GM19438 (cell line): ENCODE data around the gene C17orf114.

Experiments used
- ATAC-seq: cut with Tn5 transposase; IDR thresholded peaks from one replicate; pipeline ENCODE4 v1.9.1; 2021; ENCODE audit warnings: low read depth; ENCODE audit not compliant: unreplicated experiment

Gene C17orf114

DNA sequence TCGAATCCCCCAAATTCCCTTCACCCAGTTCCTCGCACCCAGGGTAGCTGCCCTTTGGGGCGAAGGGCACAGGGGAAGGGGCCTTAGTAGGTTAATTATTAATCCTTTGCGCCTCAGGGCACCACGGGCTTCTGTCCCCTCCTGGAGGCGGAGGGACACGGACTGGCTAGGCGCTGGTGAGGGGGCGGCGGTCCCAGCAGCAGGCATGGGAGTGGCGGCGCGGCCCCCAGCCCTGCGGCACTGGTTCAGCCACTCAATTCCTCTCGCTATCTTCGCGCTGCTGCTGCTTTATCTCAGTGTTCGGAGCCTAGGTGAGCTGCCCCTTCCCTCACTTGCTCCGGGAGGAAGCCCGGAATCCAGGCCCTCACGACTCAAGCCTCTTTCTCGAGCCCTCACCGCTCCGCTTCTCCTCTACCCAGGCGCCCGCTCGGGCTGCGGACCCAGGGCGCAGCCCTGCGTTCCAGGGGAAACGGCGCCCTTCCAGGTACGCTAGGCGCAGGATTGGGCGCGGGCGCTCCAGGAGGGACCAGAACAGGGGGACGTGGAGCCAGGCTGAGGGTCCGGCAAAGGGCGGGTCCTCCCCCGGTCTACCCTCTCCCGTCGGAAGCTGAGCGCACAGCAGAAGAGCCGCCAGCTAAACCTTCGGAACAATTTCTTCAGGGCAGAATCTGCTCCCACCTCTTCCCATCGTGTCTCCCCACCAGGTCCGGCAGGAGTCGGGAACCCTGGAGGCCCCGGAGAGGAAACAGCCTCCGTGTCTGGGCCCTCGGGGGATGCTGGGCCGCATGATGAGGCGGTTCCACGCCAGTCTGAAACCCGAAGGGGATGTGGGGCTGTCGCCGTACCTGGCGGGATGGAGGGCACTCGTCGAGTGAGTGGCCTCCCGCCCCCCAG lies 13.1 kb downstream of the C17orf114 start, which contains the start of gene GLTPD2:
GLTPD2 (plus strand) TSS at position 158 of the 894 bp plus-strand sequence; CDS start at position 206, 48 bp downstream.
- ATAC-seq: no peak

DNA sequence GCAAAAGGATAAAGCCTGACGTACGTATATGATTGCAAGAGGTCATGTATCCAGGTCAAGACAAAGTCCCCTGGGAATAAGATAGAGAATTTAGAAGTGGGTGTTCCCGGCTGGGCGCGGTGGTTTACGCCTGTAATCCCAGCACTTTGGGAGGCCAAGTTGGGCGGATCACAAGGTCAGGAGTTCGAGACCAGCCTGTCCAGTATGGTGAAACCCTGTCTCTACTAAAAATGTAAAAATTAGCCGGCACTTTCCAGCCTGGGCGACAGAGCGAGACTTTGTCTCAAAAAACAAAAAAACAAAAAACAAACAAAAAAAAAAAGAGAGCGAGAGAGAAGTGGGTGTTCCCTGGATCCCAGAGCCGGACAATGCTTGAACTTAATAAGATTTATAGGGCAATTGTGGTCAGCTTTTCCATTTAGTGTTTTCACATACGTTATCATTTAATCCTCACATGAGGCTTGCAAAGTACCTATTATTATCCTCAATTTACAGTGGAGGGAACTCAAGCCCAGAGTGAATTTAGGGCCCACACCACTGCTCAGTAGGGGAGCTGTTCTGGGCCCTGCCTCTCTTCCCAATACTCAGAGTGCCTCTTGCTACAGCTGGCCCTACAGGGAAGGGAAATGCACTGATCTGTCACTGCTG lies 13.8 kb downstream of the C17orf114 start:
- no peak for ATAC-seq

DNA sequence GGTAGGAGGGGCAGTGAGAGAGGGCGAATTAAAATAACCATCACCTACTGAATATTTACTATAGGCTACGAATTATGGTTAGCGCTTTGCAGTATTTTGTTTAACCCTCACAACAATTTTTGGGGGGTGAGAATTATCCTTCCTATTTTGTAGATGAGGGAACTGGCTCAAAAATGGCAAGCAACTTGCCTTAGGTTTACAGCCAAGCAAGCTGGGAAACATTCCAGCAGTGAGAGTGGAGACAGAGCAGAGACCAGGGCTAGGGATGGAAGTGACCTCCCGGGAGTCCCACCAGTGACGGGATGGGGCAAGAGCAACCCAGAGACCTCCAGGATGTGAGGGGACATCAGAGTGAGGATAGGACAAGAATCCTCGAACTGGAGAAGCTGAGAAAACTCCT lies 15.6 kb downstream of the C17orf114 start:
- ATAC-seq: no peak

DNA sequence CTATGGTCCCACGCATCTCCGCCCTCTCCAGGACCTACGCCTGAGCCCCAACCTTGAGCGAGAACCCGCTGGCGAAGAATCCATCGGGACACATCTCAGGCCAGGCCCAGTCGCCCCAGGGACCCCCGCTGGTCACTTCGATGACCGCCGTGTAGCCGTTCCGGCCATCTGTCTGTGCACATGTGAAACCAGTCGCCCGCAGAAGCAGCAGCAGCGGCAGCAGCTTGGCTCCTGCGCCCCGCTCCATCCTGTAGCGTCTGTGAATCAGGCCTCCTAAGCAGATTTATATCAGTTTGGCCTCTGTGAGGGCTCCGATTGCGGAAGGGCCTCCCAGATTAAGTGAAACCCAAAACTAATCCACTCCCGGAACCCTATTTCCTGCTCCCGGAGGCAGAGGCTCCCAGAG lies 16.0 kb downstream of the C17orf114 start, which contains the start of gene VMO1:
VMO1 (minus strand) TSS at position 259 of the 406 bp plus-strand sequence; CDS start at position 247, 12 bp downstream.
- no peak for ATAC-seq

- no peak for ATAC-seq
These were observed 16.6 kb downstream of the C17orf114 start for GRCh38 chr17:4785311-4786105.

DNA sequence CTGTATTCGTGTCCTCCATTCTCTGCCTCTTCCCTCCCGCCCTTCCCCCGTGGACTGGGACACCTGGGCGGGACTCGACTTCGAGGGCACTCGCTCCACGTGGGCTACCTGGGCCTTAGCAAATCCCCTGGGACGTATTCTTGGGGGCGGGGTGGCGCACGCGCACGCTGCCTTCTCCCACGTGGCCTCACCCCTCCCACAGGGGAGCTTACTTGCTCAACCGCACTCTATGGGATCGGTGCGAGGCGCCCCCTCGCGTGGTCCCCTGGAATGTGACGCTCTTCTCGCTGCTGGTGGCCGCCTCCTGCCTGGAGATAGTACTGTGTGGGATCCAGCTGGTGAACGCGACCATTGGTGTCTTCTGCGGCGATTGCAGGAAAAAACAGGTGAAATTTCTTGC lies 19.5 kb downstream of the C17orf114 start:
- ATAC-seq: no peak

- ATAC-seq: no peak
These were observed 21.7 kb downstream of the C17orf114 start for GRCh38 chr17:4780325-4780955.

DNA sequence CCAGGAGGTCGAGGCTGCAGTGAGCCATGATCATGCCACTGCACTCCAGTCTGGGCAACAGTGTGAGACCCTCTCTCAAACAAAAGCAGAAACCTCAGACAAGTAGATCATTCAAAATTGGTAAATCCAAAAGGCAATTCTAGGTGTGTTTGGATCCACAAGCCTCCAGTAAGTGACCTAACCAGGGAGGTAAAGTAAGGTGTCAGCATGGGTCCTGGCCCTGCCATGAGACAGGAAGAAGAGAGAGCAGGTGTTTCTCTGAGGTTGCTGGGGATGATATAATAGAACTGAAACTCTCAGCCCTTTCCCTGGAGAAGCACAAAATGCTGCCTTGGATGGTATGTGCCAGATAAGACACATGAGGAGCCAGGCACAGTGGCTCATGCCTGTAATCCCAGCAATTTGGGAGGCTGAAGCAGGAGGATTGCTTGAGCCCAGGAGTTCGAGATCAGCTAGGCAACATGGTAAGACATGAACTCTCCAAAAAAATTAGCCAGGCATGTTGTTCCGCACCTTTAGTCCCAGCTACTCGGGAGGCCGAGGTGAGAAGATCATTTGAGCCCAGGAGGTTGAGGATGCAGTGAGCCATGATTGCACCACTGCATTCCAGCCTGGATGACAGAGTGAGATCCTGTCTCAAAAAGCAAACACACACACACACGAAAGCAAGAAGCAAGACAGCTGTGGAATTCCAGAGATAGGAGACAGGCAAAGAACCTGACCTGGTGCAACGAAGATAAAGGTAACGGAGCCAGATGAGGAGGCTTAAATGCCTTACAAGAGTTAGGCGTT lies 24.0 kb downstream of the C17orf114 start:
- no peak for ATAC-seq

GRCh38 chr17:4772235-4772613 lies 29.9 kb downstream of the C17orf114 start:
- no peak for ATAC-seq

DNA sequence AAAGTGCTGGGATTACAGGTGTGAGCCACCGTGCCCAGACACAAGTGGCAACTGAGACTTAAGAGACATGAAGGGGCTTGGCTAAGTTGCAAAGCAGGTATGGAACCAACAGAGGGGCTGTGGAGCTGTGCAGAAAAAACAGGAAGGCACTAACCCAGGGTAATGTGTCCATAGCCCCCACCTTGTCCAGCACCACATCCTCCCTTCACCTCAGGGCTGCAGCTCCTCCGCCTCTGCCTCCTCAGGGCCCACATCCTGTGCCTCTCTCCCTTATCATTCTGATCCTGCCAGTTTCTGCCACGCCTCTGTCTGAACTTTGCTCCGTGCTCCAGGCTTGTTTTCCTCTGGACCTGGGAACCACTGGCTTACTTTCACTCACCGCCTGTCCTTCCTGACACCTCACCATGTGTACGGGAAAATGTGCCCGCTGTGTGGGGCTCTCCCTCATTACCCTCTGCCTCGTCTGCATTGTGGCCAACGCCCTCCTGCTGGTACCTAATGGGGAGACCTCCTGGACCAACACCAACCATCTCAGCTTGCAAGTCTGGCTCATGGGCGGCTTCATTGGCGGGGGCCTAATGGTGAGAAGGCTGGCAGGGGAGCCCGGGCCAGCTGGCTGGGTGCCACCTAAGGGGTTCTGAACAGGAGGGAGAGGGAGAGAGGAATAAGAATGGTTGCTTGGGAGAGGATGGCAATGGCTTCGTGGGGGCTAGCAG lies 30.5 kb downstream of the C17orf114 start, which contains the start of gene TM4SF5:
TM4SF5 (plus strand) TSS at position 368 of the 716 bp plus-strand sequence; CDS start at position 405, 37 bp downstream.
- no peak for ATAC-seq

DNA sequence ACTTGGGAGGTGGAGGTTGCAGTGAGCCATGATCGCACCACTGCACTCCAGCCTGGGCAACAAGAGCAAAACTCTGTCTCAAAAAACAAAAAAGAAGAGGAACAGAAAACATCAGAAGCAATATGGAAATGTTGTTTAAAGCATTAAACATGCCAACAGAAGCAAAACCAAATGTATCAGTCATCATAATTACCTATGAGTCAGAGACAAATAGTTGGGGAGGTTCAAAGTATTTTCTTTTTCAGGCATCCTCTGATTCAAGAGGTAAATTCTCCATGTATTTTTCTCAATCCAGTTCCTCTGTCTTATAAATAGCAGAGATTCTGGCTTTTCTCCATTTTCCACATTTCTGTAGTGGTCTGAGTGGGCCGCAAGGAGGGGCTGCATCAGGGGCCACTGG lies 32.5 kb downstream of the C17orf114 start:
- no peak for ATAC-seq

DNA sequence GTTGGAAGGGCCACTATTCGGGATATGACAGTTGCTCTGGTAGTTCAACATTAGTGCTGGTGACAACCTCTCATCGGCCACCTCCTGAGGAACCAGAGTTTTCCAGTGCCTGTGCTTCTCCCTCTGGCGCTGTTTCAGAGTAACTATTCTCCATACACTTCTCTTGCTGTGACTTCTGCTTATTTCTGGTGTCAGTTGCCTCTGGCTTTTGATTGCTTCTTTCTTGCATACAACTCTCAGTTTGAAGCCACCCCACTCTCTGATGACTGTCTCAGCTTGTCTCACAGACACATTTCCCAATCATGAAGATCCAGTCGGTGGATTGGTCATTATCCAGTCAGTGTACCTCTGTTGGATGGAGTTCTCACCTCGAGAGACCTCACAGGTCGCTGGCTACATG lies 33.8 kb downstream of the C17orf114 start:
- no peak for ATAC-seq

GRCh38 chr17:4766723-4767122 lies 35.4 kb downstream of the C17orf114 start:
- ATAC-seq: no peak

DNA sequence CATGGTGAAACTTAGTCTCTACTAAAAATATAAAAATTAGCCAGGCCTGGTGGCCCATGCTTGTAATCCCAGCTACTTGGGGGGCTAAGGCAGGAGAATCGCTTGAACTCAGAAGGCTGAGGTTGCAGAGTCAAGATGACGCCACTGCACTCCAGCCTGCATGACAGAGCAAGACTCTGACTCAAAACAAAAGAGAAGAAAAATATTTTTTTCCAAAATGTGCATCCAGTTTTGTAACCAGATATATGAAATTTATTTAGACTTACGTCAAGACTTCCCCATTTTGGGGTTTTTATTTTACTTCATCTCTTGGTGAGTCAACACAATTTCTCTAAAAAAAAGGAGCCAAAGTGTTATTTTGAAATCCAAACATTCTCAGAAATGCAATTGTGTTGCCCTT lies 35.9 kb downstream of the C17orf114 start:
- ATAC-seq: no peak

GRCh38 chr17:4764595-4764994 lies 37.5 kb downstream of the C17orf114 start:
- ATAC-seq: no peak

DNA sequence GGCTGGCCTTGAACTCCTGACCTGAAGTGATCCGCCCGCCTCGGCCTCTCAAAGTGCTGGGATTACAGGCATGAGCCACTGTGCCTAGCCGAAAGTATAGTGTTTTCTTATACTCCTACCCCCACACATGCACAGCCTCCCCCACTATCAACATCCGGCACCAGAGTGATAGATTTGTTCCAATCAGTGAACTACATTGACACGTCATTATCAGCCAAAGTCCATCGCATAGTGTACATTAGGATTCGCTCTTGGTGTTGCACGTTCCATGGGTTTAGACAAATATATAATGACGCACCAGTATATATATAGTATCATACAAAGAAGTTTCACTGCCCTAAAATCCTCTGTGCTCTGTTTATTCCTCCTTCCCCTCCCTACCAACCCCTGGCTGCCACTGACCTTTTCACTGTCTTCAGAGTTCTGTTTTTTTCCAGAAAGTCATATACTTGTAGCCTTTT lies 42.3 kb downstream of the C17orf114 start:
- ATAC-seq: no peak

DNA sequence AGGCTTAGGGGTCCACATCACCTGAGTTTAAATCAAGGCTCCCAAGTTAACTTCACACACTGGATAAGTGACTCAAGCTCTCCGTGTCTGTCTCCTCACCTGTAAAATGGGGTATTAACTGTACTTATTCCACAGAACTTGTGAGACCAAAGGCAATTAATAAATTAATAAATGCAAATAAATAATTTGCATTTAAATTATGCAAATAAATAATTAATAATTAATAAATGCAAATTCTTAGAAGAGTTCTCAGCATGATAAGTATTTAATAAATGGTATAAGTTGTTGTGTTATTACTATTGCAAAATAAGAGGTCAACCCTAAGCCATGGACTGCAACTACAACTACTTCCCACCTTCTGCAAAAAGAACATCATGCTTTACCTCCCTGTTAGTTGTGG lies 48.7 kb downstream of the C17orf114 start:
- ATAC-seq: no peak

DNA sequence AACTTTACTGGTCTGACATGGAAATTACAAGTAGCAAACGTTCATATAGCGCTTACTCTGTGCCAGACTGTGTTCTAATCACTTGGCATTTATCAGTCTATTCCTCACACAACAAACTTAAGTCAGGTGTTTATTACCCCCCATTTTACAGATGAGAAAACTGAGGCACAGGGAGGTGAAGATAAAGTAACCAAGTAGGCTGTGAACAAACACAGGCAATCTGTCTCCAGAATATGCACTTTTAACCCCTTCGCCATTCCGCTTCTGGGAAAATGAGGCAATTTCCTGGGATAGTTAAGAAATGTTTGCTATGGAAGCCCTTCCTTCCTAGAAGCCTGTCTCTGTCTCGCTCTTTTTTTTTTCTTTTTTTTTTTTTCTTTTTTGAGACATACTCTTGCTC lies 50.2 kb downstream of the C17orf114 start:
- ATAC-seq: no peak
